ENCODE results near the gene DPP6. TPM values are rescaled to one million over a fixed set of nuclear protein-coding genes. Genes with fewer than 3 reads are reported as not detected.

DPP6 gene
- total RNA-seq, 1 experiment from 2014 or later, result not detected

GRCh38 chr7:154937837-154938236 is 885.6 kb downstream of the DPP6 start:
- Histone ChIP-seq H3K36me3 (ENCODE audit: insufficient read depth, low read length, poor library complexity, severe bottlenecking) (peaks cover 4% of the 10 kb centered on the region), H3K27me3 (replicated peaks; ENCODE audit: insufficient read depth, low read depth, low read length, poor library complexity) (no peaks in the 10 kb centered on the region), H3K27ac (ENCODE audit: low read depth, low read length, poor library complexity, severe bottlenecking) (no peak overlapping the region), H3K4me1 (ENCODE audit: insufficient read depth, low read length, poor library complexity, severe bottlenecking) (no peaks in the 10 kb centered on the region), H3K9me3 (ENCODE audit: low read depth, low read length, poor library complexity, severe bottlenecking) (peaks cover 11% of the 10 kb centered on the region), H3K4me3 (ENCODE audit: low read depth, low read length, poor library complexity, severe bottlenecking) (no peak overlapping the region)
- ChIA-PET CTCF (no interaction called here), POLR2A (ENCODE audit: low non-redundant PET) (no interaction called here)
- intact Hi-C loops (cut with micrococcal nuclease; ENCODE audit: unreplicated experiment), result no loop called here
- DNase-seq (ENCODE audit: low spot score), result no peak
- BruUV-seq (replicated peaks), result no TSS peak
- TF ChIP-seq CTCF (conservative IDR thresholded peaks at IDR 0.05; ENCODE audit: low read depth, low read length) (no peak), EZH2 (IDR thresholded peaks at IDR 0.05; ENCODE audit: borderline replicate concordance, low read depth, low read length, poor library complexity, severe bottlenecking) (no peak)

- Histone ChIP-seq H3K4me3 (ENCODE audit: low read depth, low read length, poor library complexity, severe bottlenecking) (no peak overlapping the region), H3K27me3 (replicated peaks; ENCODE audit: insufficient read depth, low read depth, low read length, poor library complexity) (no peaks in the 10 kb centered on the region), H3K9me3 (ENCODE audit: low read depth, low read length, poor library complexity, severe bottlenecking) (no peaks in the 10 kb centered on the region), H3K36me3 (ENCODE audit: insufficient read depth, low read length, poor library complexity, severe bottlenecking) (peaks cover 45% of the 10 kb centered on the region), H3K4me1 (ENCODE audit: insufficient read depth, low read length, poor library complexity, severe bottlenecking) (no peaks in the 10 kb centered on the region), H3K27ac (ENCODE audit: low read depth, low read length, poor library complexity, severe bottlenecking) (no peak overlapping the region)
- intact Hi-C loops (cut with micrococcal nuclease; ENCODE audit: unreplicated experiment), result no loop called here
- ChIA-PET POLR2A (ENCODE audit: low non-redundant PET) (no interaction called here), CTCF (no interaction called here)
- no peak for TF ChIP-seq EZH2 (IDR thresholded peaks at IDR 0.05; ENCODE audit: borderline replicate concordance, low read depth, low read length, poor library complexity, severe bottlenecking)
- TF ChIP-seq CTCF (conservative IDR thresholded peaks at IDR 0.05; ENCODE audit: low read depth, low read length), result no peak
- no TSS peak for BruUV-seq (replicated peaks)
- no peak for DNase-seq (ENCODE audit: low spot score)
Measured at GRCh38 chr7:154942691-154943090, 890.5 kb downstream of the DPP6 start.

All from A673 (cell line).